Epithelial cell of esophagus (primary cell): Measurements from ENCODE around the gene WDR31.

ENCODE experiments used
- DNase-seq: peaks from one replicate; pipeline ENCODE4 v3.0.0; 2010; ENCODE audit warnings: low read depth
- H3K4me3 ChIP-seq: 2 replicates; pipeline ENCODE4 v1.5.1; 2011; ENCODE audit warnings: mild to moderate bottlenecking, low read length, control low read depth
- CTCF ChIP-seq: IDR thresholded peaks from 2 replicates; pipeline ENCODE4 v1.5.1; 2011; ENCODE audit warnings: low read depth, mild to moderate bottlenecking, low read length, control low read depth, inconsistent platforms; ENCODE audit not compliant: insufficient read depth; ENCODE audit errors: missing control alignments

Gene WDR31

GRCh38 chr9:113363336-113363735 lies 23.3 kb upstream of the WDR31 start:
- no peak for DNase-seq
- no peak for TF ChIP-seq CTCF
- H3K4me3 ChIP-seq, result no peak overlapping the region

DNA sequence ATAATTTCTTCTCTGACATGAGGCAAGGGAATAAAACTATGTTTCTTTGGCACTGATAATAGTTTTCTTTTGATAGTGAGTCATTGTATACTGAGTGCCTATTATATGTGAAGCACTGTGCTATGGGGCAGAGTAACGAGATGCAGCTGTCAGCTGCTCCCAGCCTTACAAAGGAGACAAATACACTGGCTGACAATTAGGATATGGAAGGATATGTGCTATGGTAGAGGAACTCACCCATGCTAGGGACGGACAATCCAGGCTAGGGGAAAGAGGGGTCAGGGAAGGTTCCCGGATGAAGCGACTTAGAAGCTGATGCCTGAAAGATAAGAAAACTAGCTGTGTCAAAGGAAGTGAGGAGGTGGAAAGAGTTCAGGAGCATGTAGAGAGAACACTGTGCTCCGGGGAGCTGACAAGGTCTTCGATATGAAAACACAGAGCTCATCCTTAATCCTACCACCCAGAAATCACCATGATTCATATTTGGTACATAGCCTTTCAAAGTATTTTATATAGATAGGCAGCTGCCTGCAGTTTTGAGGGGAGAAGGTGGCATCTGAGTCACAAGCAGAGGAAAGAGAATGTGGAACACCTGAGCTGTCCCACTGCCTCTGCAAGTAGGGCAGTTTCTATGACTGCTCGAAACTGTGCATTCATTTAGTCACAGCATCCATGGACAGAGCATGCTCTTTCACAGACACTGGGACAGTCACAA lies 21.4 kb upstream of the WDR31 start:
- TF ChIP-seq CTCF, result no peak
- no peak for DNase-seq
- H3K4me3 ChIP-seq, result no peak overlapping the region

- DNase-seq, result no peak
- TF ChIP-seq CTCF, result no peak
- H3K4me3 ChIP-seq, result no peak overlapping the region
Measured at GRCh38 chr9:113360242-113360842, 20.3 kb upstream of the WDR31 start.

GRCh38 chr9:113359385-113359784 lies 19.3 kb upstream of the WDR31 start:
- no peak for DNase-seq
- H3K4me3 ChIP-seq, result no peak overlapping the region
- no peak for TF ChIP-seq CTCF

- DNase-seq, result no peak
- TF ChIP-seq CTCF, result no peak
- H3K4me3 ChIP-seq, result no peak overlapping the region
Measured at GRCh38 chr9:113356686-113357292, 16.7 kb upstream of the WDR31 start.

DNA sequence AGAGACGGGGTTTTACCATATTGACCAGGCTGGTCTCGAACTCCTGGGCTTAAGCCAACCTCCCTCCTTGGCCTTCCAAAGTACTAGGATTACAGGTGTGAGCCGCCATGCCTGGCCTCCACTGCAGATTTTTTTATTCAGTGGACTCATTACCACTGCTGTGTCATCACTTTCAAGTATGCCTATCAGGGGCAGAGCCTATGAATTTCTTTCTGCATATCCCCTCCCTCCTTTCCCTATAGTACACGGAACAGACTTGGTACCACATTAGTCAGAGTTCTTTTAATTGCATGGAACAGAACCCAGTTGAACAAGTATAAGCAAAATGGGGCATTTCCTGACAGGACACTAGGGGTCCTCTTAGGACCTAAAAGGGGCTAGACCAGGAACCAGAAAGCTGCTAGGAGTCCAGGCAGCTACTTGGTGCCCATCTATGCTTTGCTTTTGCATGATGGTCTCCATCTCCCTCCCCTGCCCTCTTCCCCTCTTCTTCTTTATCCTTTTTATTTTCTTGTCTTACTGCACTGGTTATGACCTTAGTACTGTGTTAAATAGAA lies 15.0 kb upstream of the WDR31 start:
- no peak overlapping the region for H3K4me3 ChIP-seq
- TF ChIP-seq CTCF, result no peak
- no peak for DNase-seq
